HCT116 (cell line): Measurements from ENCODE around the gene WDFY2. TPM values are rescaled to one million over a fixed set of nuclear protein-coding genes. Genes with fewer than 3 reads are reported as not detected.

Experiments
- ATAC-seq: fragments of 200-7000 bp; cut with Tn5 transposase; 2 replicates; pipeline ENCODE4 v1.9.1; 2020; ENCODE audit warnings: mild to moderate bottlenecking, moderate library complexity
- BruUV-seq: library from RNA; stranded (reverse); fragments of 400-500 nt; replicated peaks from 2 replicates; lab custom pipeline; 2021; lab: Mats Ljungman, UMichigan
- CTCF ChIA-PET: fragments of 300-600 bp; sonication (Branson Sonifier 250); formaldehyde crosslinking; loops from one replicate; lab custom pipeline; 2021; ENCODE audit warnings: antibody characterized with exemption; lab: Charles Lee
- POLR2A ChIA-PET: fragments of 300-600, 350-600 bp; sonication (Branson Sonifier 250); formaldehyde crosslinking; loops from one replicate; lab custom pipeline; 2021; ENCODE audit warnings: antibody characterized with exemption; lab: Charles Lee
- RAD21 ChIA-PET, 2 experiments: fragments of 300-600 bp; sonication (Branson Sonifier 250); formaldehyde crosslinking; loops; one replicate each; lab custom pipeline; 2023; ENCODE audit warnings: low total read pairs in 2 of 2; ENCODE audit not compliant: uncharacterized antibody in 2 of 2, unreplicated experiment in 2 of 2, low non-redundant PET in 1 of 2; lab: Charles Lee
- DNase-seq: peaks from one replicate; pipeline ENCODE4 v3.0.0-alpha.2; 2010; ENCODE audit warnings: low read depth, low spot score
- H2AFZ ChIP-seq: fragments of 200-600 bp; shearing (Covaris generic), sonication (generic); 2 replicates; pipeline ENCODE4 v1.6.1; 2017; ENCODE audit warnings: low read depth, mixed run types, mixed read lengths, antibody characterized with exemption, low read length; ENCODE audit not compliant: poor library complexity, severe bottlenecking
- H3K27ac ChIP-seq: 2 replicates; pipeline ENCODE4 v1.5.1; 2012; ENCODE audit warnings: low read depth, low read length
- H3K27me3 ChIP-seq: fragments of 200-600 bp; sonication (generic); 2 replicates; pipeline ENCODE4 v1.6.1; 2016; ENCODE audit warnings: mixed run types, low read length, mixed read lengths; ENCODE audit not compliant: insufficient read depth
- H3K36me3 ChIP-seq, 2 experiments: fragments of 200-500 bp in 1 of 2; fragments of 200-600 bp in 1 of 2; sonication (Bioruptor generic) in 1 of 2; sonication (generic) in 1 of 2; 2 replicates each; pipeline versions ENCODE4 v1.5.1 to v1.6.1; 2014 to 2016; ENCODE audit warnings: low read length in 2 of 2, inconsistent platforms in 1 of 2, mixed read lengths in 1 of 2, mixed run types in 1 of 2; ENCODE audit not compliant: insufficient read depth in 2 of 2, control insufficient read depth in 1 of 2
- H3K4me1 ChIP-seq, 2 experiments: fragments of 200-600 bp in 1 of 2; sonication (generic) in 1 of 2; 2 replicates each; pipeline versions ENCODE4 v1.5.1 to v1.6.1; 2012 to 2017; ENCODE audit warnings: low read length in 2 of 2, inconsistent platforms in 1 of 2, mild to moderate bottlenecking in 1 of 2, mixed read lengths in 1 of 2, mixed run types in 1 of 2, moderate library complexity in 1 of 2; ENCODE audit not compliant: insufficient read depth in 2 of 2, control insufficient read depth in 1 of 2
- H3K4me2 ChIP-seq: fragments of 200-600 bp; sonication (generic); 2 replicates; pipeline ENCODE4 v1.6.1; 2017; ENCODE audit warnings: mixed run types, low read length, mixed read lengths
- H3K4me3 ChIP-seq, 2 experiments: fragments of 200-600 bp in 1 of 2; sonication (generic) in 1 of 2; replicated peaks in 1 of 2; 2 replicates each; pipeline ENCODE4 v1.5.1; 2011 to 2016; ENCODE audit warnings: low read length in 2 of 2, control low read depth in 1 of 2, low read depth in 1 of 2, mild to moderate bottlenecking in 1 of 2, mixed read lengths in 1 of 2, mixed run types in 1 of 2
- H3K79me2 ChIP-seq: fragments of 200-600 bp; sonication (generic); 2 replicates; pipeline ENCODE4 v1.6.1; 2017; ENCODE audit warnings: mild to moderate bottlenecking, mixed run types, low read length, moderate library complexity, mixed read lengths; ENCODE audit not compliant: insufficient read depth
- H3K9ac ChIP-seq: fragments of 200-600 bp; sonication (generic); 2 replicates; pipeline ENCODE4 v1.6.1; 2016; ENCODE audit warnings: low read length, mixed read lengths
- H3K9me2 ChIP-seq: fragments of 200-600 bp; sonication (generic), shearing (Covaris generic); 2 replicates; pipeline ENCODE4 v1.6.1; 2017; ENCODE audit warnings: mixed run types, mild to moderate bottlenecking, moderate library complexity; ENCODE audit not compliant: insufficient read depth
- H3K9me3 ChIP-seq, 2 experiments: fragments of 200-500 bp in 1 of 2; fragments of 200-600 bp in 1 of 2; sonication (Bioruptor generic) in 1 of 2; sonication (generic) in 1 of 2; 2 replicates each; pipeline ENCODE4 v1.6.1; 2014 to 2017; ENCODE audit warnings: low read length in 2 of 2, mixed read lengths in 2 of 2, inconsistent platforms in 1 of 2, low read depth in 1 of 2, mild to moderate bottlenecking in 1 of 2, mixed run types in 1 of 2, moderate library complexity in 1 of 2; ENCODE audit not compliant: control insufficient read depth in 1 of 2, insufficient read depth in 1 of 2
- H4K20me1 ChIP-seq: fragments of 200-600 bp; sonication (generic), shearing (Covaris generic); 2 replicates; pipeline ENCODE4 v1.6.1; 2017; ENCODE audit warnings: mixed run types, mild to moderate bottlenecking, moderate library complexity; ENCODE audit not compliant: insufficient read depth
- CBX3 ChIP-seq: IDR thresholded peaks from 2 replicates; pipeline ENCODE4 v1.6.1; 2012; ENCODE audit warnings: low read depth
- CEBPB ChIP-seq: IDR thresholded peaks from 2 replicates; pipeline ENCODE4 v1.6.1; 2012; ENCODE audit warnings: low read depth
- EGR1 ChIP-seq: IDR thresholded peaks from 2 replicates; pipeline ENCODE4 v1.6.1; 2012; ENCODE audit warnings: low read depth
- EZH2phosphoT487 ChIP-seq: fragments of 200-600 bp; IDR thresholded peaks from 2 replicates; pipeline ENCODE4 v1.6.1; 2018; ENCODE audit warnings: antibody characterized with exemption, borderline replicate concordance
- POLR2A ChIP-seq: IDR thresholded peaks from 2 replicates; pipeline ENCODE4 v1.7.0; 2011; ENCODE audit warnings: borderline replicate concordance; ENCODE audit not compliant: insufficient read depth, insufficient read length; ENCODE audit errors: extremely low read depth
- RAD21 ChIP-seq: IDR thresholded peaks from 2 replicates; pipeline ENCODE4 v1.6.1; 2012; ENCODE audit warnings: low read depth, mild to moderate bottlenecking
- SIN3A ChIP-seq: IDR thresholded peaks from 2 replicates; pipeline ENCODE4 v1.6.1; 2012; ENCODE audit warnings: low read depth
- SRF ChIP-seq: IDR thresholded peaks from 2 replicates; pipeline ENCODE4 v1.6.1; 2012; ENCODE audit warnings: low read depth
- YY1 ChIP-seq: IDR thresholded peaks from 2 replicates; pipeline ENCODE4 v1.6.1; 2011; ENCODE audit warnings: low read length, low read depth, moderate library complexity, mild to moderate bottlenecking; ENCODE audit not compliant: insufficient replicate concordance; ENCODE audit errors: extremely low read depth
- ZNF274 ChIP-seq: fragments of 200-500 bp; sonication (Bioruptor generic); IDR thresholded peaks from 2 replicates; pipeline ENCODE4 v1.6.1; 2014; ENCODE audit warnings: mild to moderate bottlenecking, low read depth, low read length, inconsistent platforms
- intact Hi-C: fragments of 100-400 bp; cut with micrococcal nuclease; formaldehyde crosslinking; loops from 2 replicates; pipeline ENCODE4 v1.10.0; 2022
- total RNA-seq: library from RNA; stranded (reverse); gene quantifications from one replicate; pipeline ENCODE4 v1.2.1, GENCODE V29; 2021; ENCODE audit not compliant: unreplicated experiment
- TF ChIP-seq, protein P1 (sequence below), 3 experiments: fragments of 200-600 bp in 1 of 3; sonication (generic) in 1 of 3; IDR thresholded peaks in 2 of 3; conservative IDR thresholded peaks in 1 of 3; 2 replicates each; pipeline ENCODE4 v1.5.1; 2012 to 2017; ENCODE audit warnings: low read depth in 2 of 3, low read length in 2 of 3, antibody characterized with exemption in 1 of 3, borderline replicate concordance in 1 of 3, control low read depth in 1 of 3, mild to moderate bottlenecking in 1 of 3, mixed read lengths in 1 of 3, mixed run types in 1 of 3, moderate library complexity in 1 of 3; ENCODE audit not compliant: insufficient read depth in 1 of 3

The WDFY2 gene
- total RNA-seq, 1 experiment from 2014 or later = 6.1 TPM

DNA sequence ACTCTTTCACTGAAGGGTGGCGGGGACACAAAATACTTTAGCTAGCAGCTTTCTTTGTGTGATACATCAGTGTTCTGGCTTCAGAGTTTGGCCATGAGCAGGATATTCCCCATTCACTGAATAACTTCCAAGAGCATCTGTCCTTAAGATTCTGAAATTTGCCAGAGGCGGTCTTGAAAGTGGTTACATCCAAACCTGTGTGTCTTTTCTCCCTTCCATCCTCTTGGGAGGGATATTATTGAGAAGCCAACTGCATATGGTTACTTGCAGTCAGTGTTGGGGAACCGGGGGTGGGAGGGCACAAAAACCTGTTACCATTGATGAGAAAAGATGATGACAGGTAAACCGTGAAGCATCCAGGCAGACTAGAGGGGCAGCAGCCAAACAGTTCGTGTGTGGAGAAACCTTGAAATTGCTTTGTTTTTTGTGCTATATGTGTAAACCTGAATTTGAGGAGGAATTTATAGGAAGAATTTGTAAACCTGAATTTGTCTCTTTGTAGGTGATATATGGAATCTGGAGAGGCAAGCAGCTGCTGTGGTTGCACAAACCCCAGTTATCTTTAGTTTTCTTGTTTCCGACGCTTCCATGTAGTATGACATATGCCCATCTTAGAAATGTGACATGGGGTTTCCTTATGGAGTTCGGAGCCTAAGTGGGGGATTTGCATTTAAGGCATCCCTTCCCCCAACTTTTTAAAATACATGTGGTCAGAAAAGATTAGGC is 104.8 kb downstream of the WDFY2 start:
- Histone ChIP-seq H3K9me2 (no peaks in the 10 kb centered on the region), H3K79me2 (no peaks in the 10 kb centered on the region), H3K9me3 (no peaks in the 10 kb centered on the region), H3K4me3 (no peak overlapping the region), H2AFZ (no peak overlapping the region), H3K4me1 (peaks cover 7 to 13% of the 10 kb centered on the region in 2 experiments; a peak in 3 of 4 replicates), H3K27me3 (no peaks in the 10 kb centered on the region), H3K27ac (no peak overlapping the region), H4K20me1 (no peaks in the 10 kb centered on the region), H3K36me3 (no peaks in the 10 kb centered on the region), H3K4me2 (no peak overlapping the region), H3K9ac (no peak overlapping the region)
- ChIA-PET POLR2A (no interaction called here), RAD21 (interaction anchor here in 1 of 2 experiments (0.5 kb wide), 1 partner anchor 99 kb away, joined by 3 read pairs; no protein-coding TSS in a partner anchor), CTCF (no interaction called here)
- no TSS peak for BruUV-seq
- TF ChIP-seq ZNF274 = no peak
- TF ChIP-seq CBX3 = no peak
- TF ChIP-seq RAD21 = no peak
- no peak for TF ChIP-seq EGR1
- no peak for TF ChIP-seq SIN3A
- no peak for TF ChIP-seq EZH2phosphoT487
- no peak for TF ChIP-seq POLR2A
- no peak for TF ChIP-seq CEBPB
- TF ChIP-seq YY1 = no peak
- TF ChIP-seq, protein P1, sequence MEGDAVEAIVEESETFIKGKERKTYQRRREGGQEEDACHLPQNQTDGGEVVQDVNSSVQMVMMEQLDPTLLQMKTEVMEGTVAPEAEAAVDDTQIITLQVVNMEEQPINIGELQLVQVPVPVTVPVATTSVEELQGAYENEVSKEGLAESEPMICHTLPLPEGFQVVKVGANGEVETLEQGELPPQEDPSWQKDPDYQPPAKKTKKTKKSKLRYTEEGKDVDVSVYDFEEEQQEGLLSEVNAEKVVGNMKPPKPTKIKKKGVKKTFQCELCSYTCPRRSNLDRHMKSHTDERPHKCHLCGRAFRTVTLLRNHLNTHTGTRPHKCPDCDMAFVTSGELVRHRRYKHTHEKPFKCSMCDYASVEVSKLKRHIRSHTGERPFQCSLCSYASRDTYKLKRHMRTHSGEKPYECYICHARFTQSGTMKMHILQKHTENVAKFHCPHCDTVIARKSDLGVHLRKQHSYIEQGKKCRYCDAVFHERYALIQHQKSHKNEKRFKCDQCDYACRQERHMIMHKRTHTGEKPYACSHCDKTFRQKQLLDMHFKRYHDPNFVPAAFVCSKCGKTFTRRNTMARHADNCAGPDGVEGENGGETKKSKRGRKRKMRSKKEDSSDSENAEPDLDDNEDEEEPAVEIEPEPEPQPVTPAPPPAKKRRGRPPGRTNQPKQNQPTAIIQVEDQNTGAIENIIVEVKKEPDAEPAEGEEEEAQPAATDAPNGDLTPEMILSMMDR (IDR thresholded peaks at IDR 0.05 in 2 of 3, conservative IDR thresholded peaks at IDR 0.05 in 1 of 3; ENCODE audit: borderline replicate concordance in 1 of 3, insufficient read depth in 1 of 3, low read depth in 2 of 3, low read length in 2 of 3) = no peak
- no peak for TF ChIP-seq SRF
- DNase-seq (no peak), ATAC-seq (no peak)
- intact Hi-C loops = no loop called here
